BJ (cell line): ENCODE data around the gene TIMM17B. TPM values are rescaled to one million over a fixed set of nuclear protein-coding genes. Genes with fewer than 3 reads are reported as not detected.
"Not testable (repeated sequence)": the region's sequence is repeated elsewhere in the genome, so short reads cannot be mapped to it uniquely, and the experiment has no call there.

Source experiments
- CTCF ChIA-PET: fragments of 350-600 bp; formaldehyde crosslinking; extraction: SDS; loops from one replicate; lab custom pipeline; 2021; ENCODE audit warnings: antibody characterized with exemption, inconsistent platforms; lab: Yijun Ruan, JAX
- POLR2A ChIA-PET: fragments of 300-600 bp; sonication (Branson Sonifier 250); formaldehyde crosslinking; extraction: SDS; loops from one replicate; lab custom pipeline; 2021; ENCODE audit warnings: antibody characterized with exemption; lab: Charles Lee
- DNase-seq: peaks from one replicate; pipeline ENCODE4 v3.0.0-alpha.2; 2011; ENCODE audit warnings: low read depth
- H3K27me3 ChIP-seq: 2 replicates; pipeline ENCODE4 v1.6.0; 2011; ENCODE audit warnings: low read length; ENCODE audit not compliant: control insufficient read depth, insufficient read depth
- H3K36me3 ChIP-seq: 2 replicates; pipeline ENCODE4 v1.5.1; 2011; ENCODE audit warnings: low read length; ENCODE audit not compliant: control insufficient read depth, insufficient read depth
- H3K4me3 ChIP-seq: 2 replicates; pipeline ENCODE4 v1.5.1; 2011; ENCODE audit warnings: low read depth, mild to moderate bottlenecking, control low read depth, low read length
- polyA plus RNA-seq: library from polyadenylated mRNA; depleted of rRNA; stranded (reverse); fragments of >200 nt; gene quantifications from 2 replicates; pipeline ENCODE4 v1.2.3, GENCODE V29; 2011
- TF ChIP-seq, protein P1 (sequence below): IDR thresholded peaks from 2 replicates; pipeline ENCODE4 v1.5.1; 2011; ENCODE audit warnings: low read depth, mild to moderate bottlenecking, control low read depth, inconsistent platforms, low read length, moderate library complexity; ENCODE audit not compliant: insufficient read depth

Gene TIMM17B
- polyA plus RNA-seq, 1 experiment: 68.4 TPM

DNA sequence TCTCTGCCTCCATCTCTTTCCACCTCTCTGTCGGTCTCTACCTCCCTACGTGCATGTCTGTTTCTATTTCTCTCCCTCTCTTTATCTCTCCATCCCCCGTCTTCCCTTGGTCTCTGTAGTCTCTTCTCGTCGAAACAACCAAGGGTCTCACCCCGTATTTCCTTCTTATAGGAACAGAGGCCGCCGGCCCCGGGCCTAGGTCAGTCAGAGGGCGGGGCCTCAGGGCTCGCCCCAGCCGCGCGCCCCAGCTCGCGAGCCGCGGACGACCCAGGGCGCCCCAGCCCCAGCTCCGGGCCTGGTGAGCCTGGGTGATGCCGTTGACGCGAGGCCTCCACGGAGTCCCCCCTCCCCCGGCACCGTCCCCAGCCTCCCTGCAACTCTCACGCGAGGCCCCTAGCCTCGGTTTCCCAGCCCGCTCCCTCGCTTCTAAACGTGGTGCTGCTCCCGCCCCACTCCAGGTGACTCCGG lies 6.6 kb downstream of the TIMM17B start:
- Histone ChIP-seq H3K36me3 (peaks cover 6% of the 10 kb centered on the region; the same call in 1 of the 2 replicates), H3K27me3 (no peaks in the 10 kb centered on the region), H3K4me3 (peak overlapping the region; percentile 51)
- TF ChIP-seq, protein P1, sequence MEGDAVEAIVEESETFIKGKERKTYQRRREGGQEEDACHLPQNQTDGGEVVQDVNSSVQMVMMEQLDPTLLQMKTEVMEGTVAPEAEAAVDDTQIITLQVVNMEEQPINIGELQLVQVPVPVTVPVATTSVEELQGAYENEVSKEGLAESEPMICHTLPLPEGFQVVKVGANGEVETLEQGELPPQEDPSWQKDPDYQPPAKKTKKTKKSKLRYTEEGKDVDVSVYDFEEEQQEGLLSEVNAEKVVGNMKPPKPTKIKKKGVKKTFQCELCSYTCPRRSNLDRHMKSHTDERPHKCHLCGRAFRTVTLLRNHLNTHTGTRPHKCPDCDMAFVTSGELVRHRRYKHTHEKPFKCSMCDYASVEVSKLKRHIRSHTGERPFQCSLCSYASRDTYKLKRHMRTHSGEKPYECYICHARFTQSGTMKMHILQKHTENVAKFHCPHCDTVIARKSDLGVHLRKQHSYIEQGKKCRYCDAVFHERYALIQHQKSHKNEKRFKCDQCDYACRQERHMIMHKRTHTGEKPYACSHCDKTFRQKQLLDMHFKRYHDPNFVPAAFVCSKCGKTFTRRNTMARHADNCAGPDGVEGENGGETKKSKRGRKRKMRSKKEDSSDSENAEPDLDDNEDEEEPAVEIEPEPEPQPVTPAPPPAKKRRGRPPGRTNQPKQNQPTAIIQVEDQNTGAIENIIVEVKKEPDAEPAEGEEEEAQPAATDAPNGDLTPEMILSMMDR: no peak
- ChIA-PET POLR2A (no interaction called here), CTCF (interaction anchor here (1.1 to 1.5 kb wide), 2 partner anchors 20 to 151 kb away, joined by 3 read pairs; partner anchors contain the start of gene SLC35A2)
- no peak for DNase-seq

DNA sequence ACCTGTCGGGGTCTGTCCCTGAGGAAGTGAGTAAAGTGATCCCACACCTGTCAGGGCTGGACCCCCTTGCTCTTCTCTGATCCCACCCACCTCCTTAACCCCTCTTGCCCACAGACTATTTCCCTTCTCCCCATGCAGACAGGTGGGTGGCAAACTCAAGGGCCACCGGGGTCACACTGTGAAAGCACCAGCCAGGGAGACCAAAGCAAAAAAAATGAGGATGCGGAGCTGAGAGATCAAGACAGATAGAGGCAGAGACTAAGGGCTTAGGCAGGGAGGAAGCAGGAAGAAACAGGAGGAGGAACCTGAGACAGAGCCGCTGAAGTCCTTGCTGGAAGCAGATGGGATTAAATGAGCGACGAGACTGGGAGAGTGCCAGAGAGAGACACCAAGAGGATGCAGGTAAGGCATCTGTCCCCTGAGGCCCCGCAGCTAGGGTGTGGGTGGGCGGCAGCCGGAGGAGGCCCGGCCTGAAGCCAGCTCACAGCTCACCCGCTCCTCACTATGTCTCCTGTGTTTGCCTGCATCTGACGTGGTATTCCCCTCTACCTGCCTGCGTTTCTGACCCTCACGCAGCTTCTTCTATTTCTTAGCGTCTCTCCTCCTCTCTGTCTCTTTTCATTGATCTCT lies 7.2 kb downstream of the TIMM17B start:
- peaks cover 6% of the 10 kb centered on the region; the same call in 1 of the 2 replicates for H3K36me3 ChIP-seq
- H3K4me3 ChIP-seq: peak overlapping the region; percentile 51
- no peak for DNase-seq
- H3K27me3 ChIP-seq: no peaks in the 10 kb centered on the region
- TF ChIP-seq, protein P1: no peak
- ChIA-PET POLR2A (no interaction called here), CTCF (interaction anchor here (1.1 kb wide), 1 partner anchor 21 kb away, joined by 3 read pairs; the partner anchor contains the start of gene SLC35A2)

DNA sequence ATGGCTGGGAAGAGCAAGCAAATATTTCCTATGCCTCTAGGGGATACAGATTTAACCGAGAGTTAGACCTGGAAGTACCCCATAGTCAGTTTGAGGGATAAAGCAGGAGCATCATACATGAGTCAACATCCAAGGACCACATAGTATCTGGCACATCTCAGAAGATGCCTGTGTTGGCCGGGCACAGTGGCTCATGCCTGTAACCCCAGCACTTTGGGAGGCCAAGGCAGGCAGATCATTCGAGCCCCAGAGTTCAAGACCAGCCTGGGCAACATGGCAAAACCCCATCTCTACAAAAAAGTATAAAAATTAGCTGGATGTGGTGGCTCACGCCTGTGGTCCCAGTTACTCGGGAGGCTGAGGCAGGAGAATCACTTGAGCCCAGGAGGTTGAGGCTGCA lies 11.0 kb downstream of the TIMM17B start:
- H3K4me3 ChIP-seq, H3K36me3 ChIP-seq, DNase-seq, H3K27me3 ChIP-seq, CTCF ChIA-PET, POLR2A ChIA-PET: not testable (repeated sequence)

DNA sequence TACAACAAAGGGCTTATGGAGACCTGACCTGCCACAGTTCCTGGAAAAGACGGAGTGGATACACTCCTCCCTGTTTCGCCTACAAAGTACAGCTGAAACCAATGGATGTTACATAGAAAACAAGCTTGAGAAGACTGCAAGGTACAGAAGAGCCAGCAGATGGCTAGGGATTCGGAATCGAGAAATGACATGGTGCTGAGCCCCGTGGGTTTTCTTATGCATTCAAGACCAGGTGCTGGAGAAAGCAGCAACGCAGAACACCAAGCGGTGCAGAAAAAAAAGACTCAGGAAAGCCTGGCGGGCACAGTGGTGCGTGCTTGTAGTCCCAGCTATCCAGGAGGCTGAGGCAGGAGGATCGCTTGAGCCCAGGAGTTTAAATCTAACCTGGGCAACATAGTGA lies 13.8 kb downstream of the TIMM17B start:
- ChIA-PET POLR2A (no interaction called here), CTCF (no interaction called here)
- Histone ChIP-seq H3K27me3 (no peaks in the 10 kb centered on the region), H3K36me3 (no peaks in the 10 kb centered on the region), H3K4me3 (no peak overlapping the region)
- DNase-seq: no peak
- TF ChIP-seq, protein P1: no peak

DNA sequence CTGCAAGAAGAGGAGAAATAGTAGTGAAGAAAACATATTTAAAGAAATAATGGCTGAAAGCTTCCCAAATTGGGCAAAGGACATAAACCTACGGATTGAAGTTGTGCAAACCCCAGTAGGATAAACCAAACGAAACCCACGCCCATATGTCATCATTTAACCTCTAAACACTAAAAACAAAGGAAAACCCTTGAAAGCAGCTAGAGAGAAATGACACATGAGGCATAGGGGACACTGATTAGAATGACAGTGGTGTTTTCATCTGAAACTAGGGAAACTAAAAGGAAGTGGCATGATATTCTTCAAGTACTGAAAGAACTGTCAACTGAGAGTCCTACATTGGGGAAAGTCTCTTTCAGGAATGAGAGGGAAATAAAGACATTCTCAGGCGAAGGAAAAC lies 20.6 kb downstream of the TIMM17B start:
- POLR2A ChIA-PET, H3K36me3 ChIP-seq, H3K4me3 ChIP-seq, H3K27me3 ChIP-seq, DNase-seq, CTCF ChIA-PET: not testable (repeated sequence)

DNA sequence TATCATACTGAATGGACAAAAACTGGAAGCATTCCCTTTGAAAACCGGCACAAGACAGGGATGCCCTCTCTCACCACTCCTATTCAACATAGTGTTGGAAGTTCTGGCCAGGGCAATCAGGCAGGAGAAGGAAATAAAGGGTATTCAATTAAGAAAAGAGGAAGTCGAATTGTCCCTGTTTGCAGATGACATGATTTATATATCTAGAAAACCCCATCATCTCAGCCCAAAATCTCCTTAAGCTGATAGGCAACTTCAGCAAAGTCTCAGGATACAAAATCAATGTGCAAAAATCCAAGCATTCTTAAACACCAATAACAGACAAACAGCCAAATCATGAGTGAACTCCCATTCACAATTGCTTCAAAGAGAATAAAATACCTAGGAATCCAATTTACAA lies 25.6 kb downstream of the TIMM17B start:
- CTCF ChIA-PET, H3K27me3 ChIP-seq, H3K36me3 ChIP-seq, POLR2A ChIA-PET, DNase-seq, H3K4me3 ChIP-seq: not testable (repeated sequence)

DNA sequence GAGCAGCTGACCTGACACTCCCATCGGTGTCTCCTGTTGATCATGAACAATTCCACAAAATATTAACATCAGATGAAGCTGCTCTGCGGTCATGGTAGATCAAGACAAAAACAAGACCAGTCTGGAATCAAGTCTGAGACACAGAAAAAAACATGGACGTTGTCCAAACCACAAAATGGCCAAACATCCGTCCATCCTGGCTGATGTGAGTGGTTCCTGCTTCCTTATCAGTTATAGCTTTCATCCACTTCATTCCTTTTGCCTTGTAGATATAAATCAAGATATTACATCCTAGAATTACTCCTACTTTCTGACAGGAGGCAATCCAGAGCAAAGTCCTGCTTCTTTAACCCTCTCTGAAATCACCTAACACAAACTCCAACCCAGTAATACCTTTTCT lies 33.4 kb downstream of the TIMM17B start:
- CTCF ChIA-PET: no interaction called here
- TF ChIP-seq, protein P1: no peak

More for the DNA sequence above, 33.4 kb downstream of the TIMM17B start:
- Histone ChIP-seq H3K36me3 (no peaks in the 10 kb centered on the region), H3K4me3 (no peak overlapping the region), H3K27me3 (no peaks in the 10 kb centered on the region)
- POLR2A ChIA-PET: no interaction called here
- no peak for DNase-seq
